Keratinocyte (primary cell): Measurements from ENCODE around the gene FAM114A1. TPM values are rescaled to one million over a fixed set of nuclear protein-coding genes. Genes with fewer than 3 reads are reported as not detected.
A peak's percentile ranks its signal among the peaks of the same experiment; 100 is the strongest.

Experiments
- DNase-seq: peaks from one replicate; pipeline ENCODE4 v3.0.0-alpha.2; 2011; ENCODE audit warnings: low read depth, missing footprints, low spot score
- FAIRE-seq: peaks from 2 replicates; lab custom pipeline; 2011; peaks lifted over from hg19 to GRCh38; lab: Jason Lieb, UNC
- H2AFZ ChIP-seq: 2 replicates; pipeline ENCODE4 v1.6.0; 2012; ENCODE audit warnings: low read length, control low read depth, inconsistent platforms; ENCODE audit not compliant: control insufficient read depth
- H3K27ac ChIP-seq: 2 replicates; pipeline ENCODE4 v1.5.1; 2011; ENCODE audit warnings: low read length; ENCODE audit not compliant: control insufficient read depth, insufficient read depth
- H3K27me3 ChIP-seq: 3 replicates; pipeline ENCODE4 v1.6.0; 2011; ENCODE audit warnings: low read length; ENCODE audit not compliant: control insufficient read depth, insufficient read depth; ENCODE audit errors: extremely low read depth
- H3K36me3 ChIP-seq, 2 experiments: 2 replicates in 1 of 2; 3 replicates in 1 of 2; pipeline ENCODE4 v1.5.1; 2011; ENCODE audit warnings: low read length in 2 of 2, mild to moderate bottlenecking in 1 of 2; ENCODE audit not compliant: control insufficient read depth in 2 of 2, insufficient read depth in 2 of 2; ENCODE audit errors: extremely low read depth in 1 of 2
- H3K4me1 ChIP-seq: 3 replicates; pipeline ENCODE4 v1.5.1; 2011; ENCODE audit warnings: low read length; ENCODE audit not compliant: control insufficient read depth, insufficient read depth; ENCODE audit errors: extremely low read depth
- H3K4me2 ChIP-seq: 3 replicates; pipeline ENCODE4 v1.6.0; 2011; ENCODE audit warnings: low read depth, low read length; ENCODE audit not compliant: control insufficient read depth, insufficient read depth; ENCODE audit errors: extremely low read depth
- H3K4me3 ChIP-seq, 3 experiments: fragments of 200-600 bp in 1 of 3; sonication (generic) in 1 of 3; 2 replicates in 2 of 3; 3 replicates in 1 of 3; pipeline ENCODE4 v1.5.1; 2011 to 2016; ENCODE audit warnings: low read length in 3 of 3, mild to moderate bottlenecking in 3 of 3, control low read depth in 2 of 3, inconsistent platforms in 1 of 3, low read depth in 1 of 3, mixed read lengths in 1 of 3, mixed run types in 1 of 3, moderate library complexity in 1 of 3; ENCODE audit not compliant: control insufficient read depth in 2 of 3, insufficient read depth in 2 of 3; ENCODE audit errors: extremely low read depth in 1 of 3
- H3K79me2 ChIP-seq: 2 replicates; pipeline ENCODE4 v1.6.0; 2012; ENCODE audit warnings: low read length; ENCODE audit not compliant: control insufficient read depth, insufficient read depth
- H3K9ac ChIP-seq: 3 replicates; pipeline ENCODE4 v1.6.0; 2011; ENCODE audit warnings: low read length; ENCODE audit not compliant: control insufficient read depth, insufficient read depth; ENCODE audit errors: extremely low read depth
- H3K9me1 ChIP-seq: 3 replicates; pipeline ENCODE4 v1.6.0; 2011; ENCODE audit warnings: low read length; ENCODE audit not compliant: control insufficient read depth, insufficient read depth; ENCODE audit errors: extremely low read depth
- H3K9me3 ChIP-seq: 2 replicates; pipeline ENCODE4 v1.5.1; 2012; ENCODE audit warnings: low read depth, low read length; ENCODE audit not compliant: control insufficient read depth
- H4K20me1 ChIP-seq: 3 replicates; pipeline ENCODE4 v1.6.0; 2011; ENCODE audit warnings: low read length; ENCODE audit not compliant: control insufficient read depth, insufficient read depth; ENCODE audit errors: extremely low read depth
- CTCF ChIP-seq, 3 experiments: IDR thresholded peaks in 1 of 3; conservative IDR thresholded peaks in 1 of 3; optimal IDR thresholded peaks in 1 of 3; 2 replicates in 2 of 3; 3 replicates in 1 of 3; pipeline versions ENCODE3 to v1.5.1; 2011; ENCODE audit warnings: low read length in 3 of 3, mild to moderate bottlenecking in 3 of 3, moderate library complexity in 2 of 3, control low read depth in 1 of 3, inconsistent platforms in 1 of 3; ENCODE audit not compliant: insufficient read depth in 2 of 3; ENCODE audit errors: extremely low read depth in 1 of 3
- EZH2 ChIP-seq: IDR thresholded peaks from one replicate; pipeline ENCODE4 v1.6.1; 2012; ENCODE audit warnings: inconsistent platforms, mild to moderate bottlenecking, low read length, moderate library complexity
- dilution Hi-C: fragments of 300-500 bp; cut with MboI; formaldehyde crosslinking; loops from one replicate; pipeline ENCODE4 v1.7.0; 2020; ENCODE audit warnings: low sequenced_read_pairs; ENCODE audit not compliant: extremely low pct_ligation_motif_present
- polyA plus RNA-seq, 5 experiments: library from polyadenylated mRNA; depleted of rRNA in 3 of 5; stranded (reverse) in 3 of 5; stranded (forward) in 1 of 5; unstranded in 1 of 5; fragments of >200 nt; gene quantifications; 1 replicate in 1 of 5; 2 replicates in 3 of 5; 3 replicates in 1 of 5; pipeline versions ENCODE4 v1.2.1 to v1.2.3, GENCODE V29; 2011 to 2012; ENCODE audit warnings: missing spikeins in 2 of 5, low read depth in 1 of 5, low replicate concordance in 1 of 5

FAM114A1 gene
- polyA plus RNA-seq, 1 donor (not counting 4 experiments of a cell fraction or from before 2014, with no cell fraction given) = 47.2 TPM

DNA sequence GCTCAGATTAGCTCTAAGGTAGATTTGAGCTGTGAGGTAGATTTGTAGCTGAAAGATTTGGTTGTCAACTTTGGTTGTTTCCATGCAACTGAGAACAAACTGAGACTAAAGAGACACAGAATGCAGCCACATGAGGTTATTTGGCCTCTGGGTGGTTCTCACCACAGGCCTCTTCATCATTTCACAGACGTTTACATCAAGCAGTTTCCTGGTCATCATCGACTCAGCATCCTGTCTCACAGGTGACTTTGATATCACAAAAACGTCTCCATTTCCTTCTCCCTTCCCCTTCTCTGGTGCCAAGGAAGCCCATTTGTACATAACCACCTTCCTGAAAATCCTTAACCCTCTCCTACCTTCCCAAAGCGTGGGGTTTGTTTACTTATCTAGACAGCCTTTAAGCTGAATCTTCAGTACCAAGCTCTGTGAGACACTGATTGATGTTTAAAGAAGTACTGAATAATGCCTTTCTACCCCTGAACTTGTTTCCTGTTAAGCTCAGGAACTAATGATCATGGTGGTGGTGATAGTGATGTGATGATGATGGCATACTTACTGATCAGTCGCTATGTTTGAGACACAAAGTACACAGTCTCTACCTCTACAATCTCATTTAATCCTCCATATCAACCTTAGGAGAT lies 81.9 kb downstream of the FAM114A1 start:
- no peak overlapping the region for H3K4me3 ChIP-seq
- H3K27me3 ChIP-seq = no peaks in the 10 kb centered on the region
- H3K9ac ChIP-seq = no peak overlapping the region
- no peak for TF ChIP-seq EZH2
- no peak for TF ChIP-seq CTCF (optimal IDR thresholded peaks at IDR 0.05 in 1 of 3, IDR thresholded peaks at IDR 0.05 in 1 of 3, conservative IDR thresholded peaks at IDR 0.05 in 1 of 3; ENCODE audit: extremely low read depth in 1 of 3, insufficient read depth in 2 of 3, low read length in 3 of 3)
- H3K4me1 ChIP-seq = peaks cover 14% of the 10 kb centered on the region
- H4K20me1 ChIP-seq = no peaks in the 10 kb centered on the region
- peaks cover 2% of the 10 kb centered on the region for H3K9me1 ChIP-seq
- peaks cover 0 to 3% of the 10 kb centered on the region in 2 experiments for H3K36me3 ChIP-seq
- FAIRE-seq (peak; percentile 75), DNase-seq (no peak)
- H3K4me2 ChIP-seq = peak overlapping the region; percentile 66
- no peaks in the 10 kb centered on the region for H3K79me2 ChIP-seq
- peak overlapping the region; percentile 30 for H2AFZ ChIP-seq
- dilution Hi-C loops = no loop called here
- H3K9me3 ChIP-seq = no peaks in the 10 kb centered on the region
- H3K27ac ChIP-seq = no peak overlapping the region

GRCh38 chr4:38950159-38950558 lies 82.6 kb downstream of the FAM114A1 start:
- TF ChIP-seq CTCF (optimal IDR thresholded peaks at IDR 0.05 in 1 of 3, IDR thresholded peaks at IDR 0.05 in 1 of 3, conservative IDR thresholded peaks at IDR 0.05 in 1 of 3; ENCODE audit: extremely low read depth in 1 of 3, insufficient read depth in 2 of 3, low read length in 3 of 3) = no peak
- no peak for TF ChIP-seq EZH2
- Histone ChIP-seq H3K27ac (no peak overlapping the region), H3K27me3 (no peaks in the 10 kb centered on the region), H4K20me1 (no peaks in the 10 kb centered on the region), H3K9ac (no peak overlapping the region), H3K9me1 (peaks cover 2% of the 10 kb centered on the region), H3K79me2 (no peaks in the 10 kb centered on the region), H3K4me1 (peaks cover 14% of the 10 kb centered on the region), H3K36me3 (peaks cover 0 to 3% of the 10 kb centered on the region in 2 experiments), H3K4me2 (no peak overlapping the region), H3K4me3 (no peak overlapping the region), H3K9me3 (no peaks in the 10 kb centered on the region), H2AFZ (no peak overlapping the region)
- FAIRE-seq (no peak), DNase-seq (no peak)
- dilution Hi-C loops = no loop called here
